Motor neuron (in vitro differentiated cells): ENCODE results near the gene SLC34A1. TPM values are rescaled to one million over a fixed set of nuclear protein-coding genes. Genes with fewer than 3 reads are reported as not detected.
"Not testable (repeated sequence)": the region's sequence is repeated elsewhere in the genome, so short reads cannot be mapped to it uniquely, and the experiment has no call there.

Source experiments
- ATAC-seq, 8 experiments: fragments of 200-7000 bp; cut with Tn5 transposase; replicated peaks in 6 of 8; 2 replicates each; pipeline ENCODE4 v1.8.0; 2021; ENCODE audit warnings: mild to moderate bottlenecking in 8 of 8, moderate library complexity in 8 of 8
- H3K27ac ChIP-seq, 2 donors: fragments of 250-450 bp; sonication (Bioruptor Pico); 2 replicates each; pipeline ENCODE4 v1.9.0; 2021; ENCODE audit warnings: antibody characterized with exemption in 2 of 2, mild to moderate bottlenecking in 2 of 2, moderate library complexity in 1 of 2
- H3K4me1 ChIP-seq, 2 donors: fragments of 250-450 bp; sonication (Bioruptor Pico); replicated peaks in 1 of 2; 2 replicates each; pipeline ENCODE4 v1.6.1; 2021; ENCODE audit warnings: antibody characterized with exemption in 2 of 2, mild to moderate bottlenecking in 2 of 2, moderate library complexity in 1 of 2
- H3K4me3 ChIP-seq, 5 donors: fragments of 250-450 bp; sonication (Bioruptor Pico); 2 replicates each; pipeline ENCODE4 v1.9.0; 2021; ENCODE audit warnings: antibody characterized with exemption in 5 of 5, mild to moderate bottlenecking in 5 of 5, moderate library complexity in 4 of 5
- WGBS, 10 experiments: fragments of 450-650 bp; shearing (Covaris generic); methylation state at CpG; one replicate each; pipeline ENCODE4 v1.0.0; 2022; 5-methylcytosine and 5-hydroxymethylcytosine counted together
- in situ Hi-C, 9 experiments: fragments of 400-800 bp; cut with MboI; loops; one replicate each; pipeline ENCODE4 v1.15.0; 2021; ENCODE audit warnings: low sequenced_read_pairs in 9 of 9, low pct_unique_long_range_greater_than_20kb in 2 of 9; ENCODE audit not compliant: unreplicated experiment in 9 of 9
- total RNA-seq, 8 experiments: library from RNA; unstranded; fragments of 300-600 nt; gene quantifications; 2 replicates each; pipeline versions ENCODE4 v1.2.3 to v1.2.4, GENCODE V29; 2022

SLC34A1 gene
- total RNA-seq, 8 experiments from 2014 or later, result 0.05 to 0.94 (median 0.42) TPM; not detected in 2

GRCh38 chr5:177357459-177358351 is 26.5 kb upstream of the SLC34A1 start, which contains the start of gene RGS14:
RGS14 (plus strand) TSS chr5:177357924; CDS start chr5:177358025, 101 bp downstream.
- ATAC-seq, result peak; percentile 14 to 60 (median 46)

GRCh38 chr5:177358370-177358819 is 25.8 kb upstream of the SLC34A1 start:
- WGBS, 10 experiments, result no CpG with 5 or more reads among the region's 5 CpGs
- in situ Hi-C loops, result no loop called here
- peaks cover 0 to 7% of the 10 kb centered on the region in 2 donors for H3K4me1 ChIP-seq
- peak in 4 of 8 experiments; percentile 4 to 62 (median 10) for ATAC-seq
- no peak overlapping the region for H3K27ac ChIP-seq
- no peak overlapping the region for H3K4me3 ChIP-seq

More at GRCh38 chr5:177357459-177358351, 26.5 kb upstream of the SLC34A1 start, which contains the start of gene RGS14:
- Histone ChIP-seq H3K4me3 (no peak within 1 kb of the TSS), H3K27ac (no peak within 1 kb of the TSS), H3K4me1 (peaks cover 0 to 4% of the 10 kb centered on the region in 2 donors)
- 36 to 80% (median 57%) methylated on average over 3 to 23 of the region's 37 CpGs; no CpG with 5 or more reads in 4 of the 10 experiments for WGBS, 10 experiments
- in situ Hi-C loops, result no loop called here

GRCh38 chr5:177359451-177359851 is 24.8 kb upstream of the SLC34A1 start:
- in situ Hi-C loops, result no loop called here
- peaks cover 0 to 7% of the 10 kb centered on the region in 2 donors for H3K4me1 ChIP-seq
- 71 to 100% methylated on average over 1 to 3 of the region's 6 CpGs; no CpG with 5 or more reads in 8 of the 10 experiments for WGBS, 10 experiments
- H3K4me3 ChIP-seq, result no peak overlapping the region
- H3K27ac ChIP-seq, result no peak overlapping the region
- ATAC-seq, result no peak

GRCh38 chr5:177359860-177360259 is 24.4 kb upstream of the SLC34A1 start:
- Histone ChIP-seq H3K4me1 (peaks cover 0 to 7% of the 10 kb centered on the region in 2 donors), H3K4me3 (no peak overlapping the region), H3K27ac (no peak overlapping the region)
- WGBS, 10 experiments, result 14 to 60% (median 50%) methylated on average over 1 to 3 of the region's 3 CpGs; no CpG with 5 or more reads in 7 of the 10 experiments
- no peak for ATAC-seq
- in situ Hi-C loops, result no loop called here

GRCh38 chr5:177360740-177361139 is 23.5 kb upstream of the SLC34A1 start:
- 73 to 80% (median 80%) methylated on average over 2 to 4 of the region's 7 CpGs; no CpG with 5 or more reads in 7 of the 10 experiments for WGBS, 10 experiments
- H3K27ac ChIP-seq, ATAC-seq, H3K4me3 ChIP-seq, H3K4me1 ChIP-seq, in situ Hi-C loops: not testable (repeated sequence)

- Histone ChIP-seq H3K4me3 (no peak overlapping the region), H3K27ac (no peak overlapping the region), H3K4me1 (peaks cover 4 to 14% of the 10 kb centered on the region in 2 donors)
- WGBS, 10 experiments, result 20 to 100% (median 89%) methylated on average over 1 to 5 of the region's 6 CpGs; no CpG with 5 or more reads in 6 of the 10 experiments
- in situ Hi-C loops, result no loop called here
- no peak for ATAC-seq
Observed at GRCh38 chr5:177361418-177362291, 22.6 kb upstream of the SLC34A1 start.

GRCh38 chr5:177362292-177362609 is 22.0 kb upstream of the SLC34A1 start:
- no peak overlapping the region for H3K4me3 ChIP-seq
- in situ Hi-C loops, result no loop called here

GRCh38 chr5:177362610-177363507 is 21.4 kb upstream of the SLC34A1 start:
- Histone ChIP-seq H3K4me1 (peaks cover 12 to 20% of the 10 kb centered on the region in 2 donors), H3K27ac (no peak overlapping the region), H3K4me3 (peak overlapping the region in 3 of 5 donors; percentile 9 to 28 (median 18))
- in situ Hi-C loops, result no loop called here
- whole genome bisulfite sequencing, 10 experiments, result 0 to 33% (median 8%) methylated on average over 3 to 13 of the region's 59 CpGs; no CpG with 5 or more reads in 7 of the 10 experiments
- peak in 7 of 8 experiments; percentile 13 to 60 (median 19) for ATAC-seq

More at GRCh38 chr5:177362292-177362609, 22.0 kb upstream of the SLC34A1 start:
- Histone ChIP-seq H3K27ac (no peak overlapping the region), H3K4me1 (peaks cover 7 to 14% of the 10 kb centered on the region in 2 donors)
- no peak for ATAC-seq
- 17 to 100% (median 80%) methylated on average over 1 to 3 of the region's 8 CpGs; no CpG with 5 or more reads in 5 of the 10 experiments for WGBS, 10 experiments

GRCh38 chr5:177363565-177363964 is 20.7 kb upstream of the SLC34A1 start:
- Histone ChIP-seq H3K4me1 (peaks cover 12 to 17% of the 10 kb centered on the region in 2 donors), H3K4me3 (peak overlapping the region in 1 of 5 donors; percentile 28), H3K27ac (no peak overlapping the region)
- 10 to 60% (median 21%) methylated on average over 1 to 10 of the region's 10 CpGs for WGBS, 10 experiments
- no peak for ATAC-seq
- in situ Hi-C loops, result no loop called here

- WGBS, 10 experiments, result 40 to 100% (median 92%) methylated on average over 1 to 7 of the region's 11 CpGs; no CpG with 5 or more reads in 3 of the 10 experiments
- no peak for ATAC-seq
- Histone ChIP-seq H3K27ac (no peak overlapping the region), H3K4me1 (peaks cover 12 to 17% of the 10 kb centered on the region in 2 donors), H3K4me3 (no peak overlapping the region)
- in situ Hi-C loops, result no loop called here
Observed at GRCh38 chr5:177364159-177364962, 19.9 kb upstream of the SLC34A1 start.

GRCh38 chr5:177365845-177366527 is 18.2 kb upstream of the SLC34A1 start:
- 40 to 100% (median 80%) methylated on average over 1 of the region's 14 CpGs; no CpG with 5 or more reads in 7 of the 10 experiments for WGBS, 10 experiments
- peaks cover 12 to 17% of the 10 kb centered on the region in 2 donors for H3K4me1 ChIP-seq
- peak overlapping the region in 1 of 2 donors; percentile 58 for H3K27ac ChIP-seq
- H3K4me3 ChIP-seq, result no peak overlapping the region
- in situ Hi-C loops, result no loop called here
- ATAC-seq, result no peak
